Hepatic stellate cell (primary cell): ENCODE data around the gene RIPK3.
"Not testable (repeated sequence)": the region's sequence is repeated elsewhere in the genome, so short reads cannot be mapped to it uniquely, and the experiment has no call there.

ENCODE experiments used
- DNase-seq: peaks from one replicate; pipeline ENCODE4 v3.0.0; 2011; ENCODE audit warnings: low spot score

The RIPK3 gene

GRCh38 chr14:24369907-24370687 is 30.3 kb upstream of the RIPK3 start:
- DNase-seq = no peak

GRCh38 chr14:24369463-24369862 is 29.7 kb upstream of the RIPK3 start:
- DNase-seq = no peak

- DNase-seq = peak; percentile 83
These were observed 28.9 kb upstream of the RIPK3 start for GRCh38 chr14:24368562-24369252.

- no peak for DNase-seq
These were observed 28.4 kb upstream of the RIPK3 start for GRCh38 chr14:24368212-24368561.

- peak; percentile 96 for DNase-seq
These were observed 27.9 kb upstream of the RIPK3 start, which contains the start of gene NFATC4 for GRCh38 chr14:24367514-24368211. NFATC4 (plus strand) TSS chr14:24368184; CDS start chr14:24368341, 157 bp downstream.

GRCh38 chr14:24366721-24367513 is 27.1 kb upstream of the RIPK3 start:
- peak; percentile 84 for DNase-seq

- no peak for DNase-seq
These were observed 26.6 kb upstream of the RIPK3 start for GRCh38 chr14:24366413-24366720.

- DNase-seq = peak; percentile 62
These were observed 26.0 kb upstream of the RIPK3 start for GRCh38 chr14:24365600-24366412.

- no peak for DNase-seq
These were observed 25.1 kb upstream of the RIPK3 start for GRCh38 chr14:24364841-24365240.

- no peak for DNase-seq
These were observed 23.6 kb upstream of the RIPK3 start for GRCh38 chr14:24363401-24363800.

- DNase-seq = no peak
These were observed 22.6 kb upstream of the RIPK3 start for GRCh38 chr14:24362241-24362960.

GRCh38 chr14:24361326-24361725 is 21.5 kb upstream of the RIPK3 start:
- DNase-seq = no peak

GRCh38 chr14:24360281-24360680 is 20.5 kb upstream of the RIPK3 start:
- no peak for DNase-seq

- DNase-seq = no peak
These were observed 16.4 kb upstream of the RIPK3 start for GRCh38 chr14:24356208-24356607.

- no peak for DNase-seq
These were observed 15.2 kb upstream of the RIPK3 start for GRCh38 chr14:24355009-24355408.

GRCh38 chr14:24354482-24354825 is 14.7 kb upstream of the RIPK3 start:
- not testable (repeated sequence) for DNase-seq

- DNase-seq = no peak
These were observed 14.0 kb upstream of the RIPK3 start for GRCh38 chr14:24353559-24354481.

GRCh38 chr14:24351517-24351916 is 11.7 kb upstream of the RIPK3 start:
- peak; percentile 31 for DNase-seq

GRCh38 chr14:24349742-24350141 is 10.0 kb upstream of the RIPK3 start:
- DNase-seq = no peak

- no peak for DNase-seq
These were observed 8.4 kb upstream of the RIPK3 start for GRCh38 chr14:24348186-24348585.
